ENCODE data around the gene APOO. TPM values are rescaled to one million over a fixed set of nuclear protein-coding genes. Genes with fewer than 3 reads are reported as not detected.

Gene APOO
- total RNA-seq, 4 donors from 2014 or later, result 12.1 to 37.3 (median 30.8) TPM

- Histone ChIP-seq H3K4me3 (no peak overlapping the region), H3K4me1 (no peaks in the 10 kb centered on the region), H3K9me3 (no peaks in the 10 kb centered on the region), H3K36me3 (no peaks in the 10 kb centered on the region), H3K27ac (no peak overlapping the region), H3K27me3 (no peaks in the 10 kb centered on the region)
- intact Hi-C loops (cut with DNase I; ENCODE audit: low total_unique reads), result no loop called here
- in situ Hi-C loops (cut with MboI; ENCODE audit: low sequenced_read_pairs in 4 of 4), result no loop called here
- no peak for DNase-seq
- no peak for ATAC-seq
- TF ChIP-seq POLR2A (IDR thresholded peaks at IDR 0.05) (no peak), CTCF (IDR thresholded peaks at IDR 0.05 in 4 of 5, conservative IDR thresholded peaks at IDR 0.05 in 1 of 5) (no peak)
These were observed 68.8 kb downstream of the APOO start for GRCh38 chrX:23838953-23839352.

- H3K36me3 ChIP-seq, result no peaks in the 10 kb centered on the region
- DNase-seq, result no peak
- intact Hi-C loops (cut with DNase I; ENCODE audit: low total_unique reads), result no loop called here
- in situ Hi-C loops (cut with MboI; ENCODE audit: low sequenced_read_pairs in 4 of 4), result no loop called here
- H3K27ac ChIP-seq, result no peak overlapping the region
- no peak overlapping the region for H3K4me3 ChIP-seq
- H3K4me1 ChIP-seq, result no peaks in the 10 kb centered on the region
- TF ChIP-seq CTCF (IDR thresholded peaks at IDR 0.05 in 4 of 5, conservative IDR thresholded peaks at IDR 0.05 in 1 of 5) (no peak), POLR2A (IDR thresholded peaks at IDR 0.05) (no peak)
- no peaks in the 10 kb centered on the region for H3K9me3 ChIP-seq
- H3K27me3 ChIP-seq, result no peaks in the 10 kb centered on the region
- ATAC-seq, result no peak
These were observed 75.0 kb downstream of the APOO start for GRCh38 chrX:23832721-23833120.

- no peak for ATAC-seq
These were observed 78.9 kb downstream of the APOO start for GRCh38 chrX:23828881-23829280.

GRCh38 chrX:23826653-23827052 is 81.1 kb downstream of the APOO start:
- H3K27ac ChIP-seq, result no peak overlapping the region
- intact Hi-C loops (cut with DNase I; ENCODE audit: low total_unique reads) (no loop called here), in situ Hi-C loops (cut with MboI; ENCODE audit: low sequenced_read_pairs in 4 of 4) (no loop called here)
- H3K36me3 ChIP-seq, result no peaks in the 10 kb centered on the region
- no peak overlapping the region for H3K4me3 ChIP-seq
- H3K27me3 ChIP-seq, result no peaks in the 10 kb centered on the region
- DNase-seq (no peak), ATAC-seq (no peak)
- TF ChIP-seq CTCF (IDR thresholded peaks at IDR 0.05 in 4 of 5, conservative IDR thresholded peaks at IDR 0.05 in 1 of 5), result no peak
- no peak for TF ChIP-seq POLR2A (IDR thresholded peaks at IDR 0.05)
- no peaks in the 10 kb centered on the region for H3K4me1 ChIP-seq
- H3K9me3 ChIP-seq, result no peaks in the 10 kb centered on the region

More at GRCh38 chrX:23828881-23829280, 78.9 kb downstream of the APOO start:
- no peak overlapping the region for H3K27ac ChIP-seq
- H3K4me1 ChIP-seq, result no peaks in the 10 kb centered on the region
- H3K4me3 ChIP-seq, result no peak overlapping the region
- no peaks in the 10 kb centered on the region for H3K36me3 ChIP-seq
- no peak for TF ChIP-seq POLR2A (IDR thresholded peaks at IDR 0.05)
- no peak for TF ChIP-seq CTCF (IDR thresholded peaks at IDR 0.05 in 4 of 5, conservative IDR thresholded peaks at IDR 0.05 in 1 of 5)
- no peaks in the 10 kb centered on the region for H3K9me3 ChIP-seq
- in situ Hi-C loops (cut with MboI; ENCODE audit: low sequenced_read_pairs in 4 of 4) (no loop called here), intact Hi-C loops (cut with DNase I; ENCODE audit: low total_unique reads) (no loop called here)
- no peaks in the 10 kb centered on the region for H3K27me3 ChIP-seq
- no peak for DNase-seq

- ATAC-seq (no peak), DNase-seq (no peak)
- Histone ChIP-seq H3K4me3 (no peak overlapping the region), H3K36me3 (no peaks in the 10 kb centered on the region), H3K27me3 (no peaks in the 10 kb centered on the region), H3K9me3 (no peaks in the 10 kb centered on the region), H3K4me1 (no peaks in the 10 kb centered on the region), H3K27ac (no peak overlapping the region)
- in situ Hi-C loops (cut with MboI; ENCODE audit: low sequenced_read_pairs in 4 of 4), result no loop called here
- intact Hi-C loops (cut with DNase I; ENCODE audit: low total_unique reads), result no loop called here
- no peak for TF ChIP-seq CTCF (IDR thresholded peaks at IDR 0.05 in 4 of 5, conservative IDR thresholded peaks at IDR 0.05 in 1 of 5)
- TF ChIP-seq POLR2A (IDR thresholded peaks at IDR 0.05), result no peak
These were observed 81.5 kb downstream of the APOO start for GRCh38 chrX:23826216-23826615.

Measured in gastrocnemius medialis (tissue), 4 donors.